G401 (cell line): Measurements from ENCODE around the gene ERFE. TPM values are rescaled to one million over a fixed set of nuclear protein-coding genes. Genes with fewer than 3 reads are reported as not detected.

ENCODE experiments used
- DNase-seq: peaks from one replicate; pipeline ENCODE4 v3.0.0-alpha.2; 2015; ENCODE audit warnings: low spot score
- in situ Hi-C: cut with HindIII; loops from 2 replicates; pipeline ENCODE4 v1.10.0; 2016; ENCODE audit warnings: low sequenced_read_pairs, mixed read lengths
- total RNA-seq: library from RNA; depleted of rRNA; stranded (reverse); fragments of >200 nt; shearing (Covaris generic); gene quantifications from 2 replicates; pipeline ENCODE4 v1.2.3, GENCODE V29; 2014

Gene ERFE
- total RNA-seq, 1 experiment from 2014 or later = 5.1 TPM

GRCh38 chr2:238136820-238137537 lies 21.8 kb upstream of the ERFE start:
- in situ Hi-C loops = no loop called here
- DNase-seq = no peak

- in situ Hi-C loops = no loop called here
- DNase-seq = no peak
These were observed 20.9 kb upstream of the ERFE start for GRCh38 chr2:238137885-238138284.

- in situ Hi-C loops = no loop called here
- DNase-seq = no peak
These were observed 20.2 kb upstream of the ERFE start, which contains the start of gene KLHL30 for GRCh38 chr2:238138331-238139195. Gene KLHL30, plus strand, starts transcription at chr2:238138668. Its CDS starts 2,087 bp downstream, at chr2:238140755.

- no peak for DNase-seq
- in situ Hi-C loops = no loop called here
These were observed 19.4 kb upstream of the ERFE start for GRCh38 chr2:238139196-238140039.

GRCh38 chr2:238140040-238140439 lies 18.7 kb upstream of the ERFE start:
- in situ Hi-C loops = no loop called here
- DNase-seq = no peak

GRCh38 chr2:238140721-238141540 lies 17.8 kb upstream of the ERFE start:
- in situ Hi-C loops = no loop called here
- no peak for DNase-seq

- DNase-seq = no peak
- in situ Hi-C loops = no loop called here
These were observed 17.0 kb upstream of the ERFE start for GRCh38 chr2:238141541-238142318.

GRCh38 chr2:238142382-238143205 lies 16.2 kb upstream of the ERFE start:
- in situ Hi-C loops = no loop called here
- no peak for DNase-seq

GRCh38 chr2:238143239-238143951 lies 15.4 kb upstream of the ERFE start:
- DNase-seq = no peak
- in situ Hi-C loops = no loop called here

- in situ Hi-C loops = no loop called here
- DNase-seq = no peak
These were observed 14.5 kb upstream of the ERFE start for GRCh38 chr2:238144262-238144661.

GRCh38 chr2:238145046-238145445 lies 13.7 kb upstream of the ERFE start:
- in situ Hi-C loops = no loop called here
- DNase-seq = no peak

- no peak for DNase-seq
- in situ Hi-C loops = no loop called here
These were observed 12.9 kb upstream of the ERFE start for GRCh38 chr2:238145851-238146250.

GRCh38 chr2:238146884-238147544 lies 11.8 kb upstream of the ERFE start:
- no peak for DNase-seq
- in situ Hi-C loops = no loop called here

- DNase-seq = no peak
- in situ Hi-C loops = no loop called here
These were observed 9.8 kb upstream of the ERFE start for GRCh38 chr2:238148981-238149380.

GRCh38 chr2:238149841-238150572 lies 8.8 kb upstream of the ERFE start:
- in situ Hi-C loops = no loop called here
- DNase-seq = no peak

- DNase-seq = no peak
- in situ Hi-C loops = no loop called here
These were observed 8.1 kb upstream of the ERFE start for GRCh38 chr2:238150686-238151085.
